HG02571 (cell line): ENCODE data around the gene VDAC1.
"Not testable (repeated sequence)": the region's sequence is repeated elsewhere in the genome, so short reads cannot be mapped to it uniquely, and the experiment has no call there.

ENCODE experiments used
- ATAC-seq: cut with Tn5 transposase; IDR thresholded peaks from one replicate; pipeline ENCODE4 v1.9.1; 2021; ENCODE audit warnings: mild to moderate bottlenecking, moderate library complexity; ENCODE audit not compliant: unreplicated experiment

The VDAC1 gene

GRCh38 chr5:134004626-134005416, at the start of gene VDAC1:
Gene VDAC1, minus strand, starts transcription at chr5:134004975. Its CDS starts 11,963 bp downstream, at chr5:133993012.
- peak; percentile 68 for ATAC-seq

GRCh38 chr5:134053840-134054338, 49.1 kb upstream of the VDAC1 start:
- no peak for ATAC-seq

- ATAC-seq, result no peak
These were observed 48.6 kb upstream of the VDAC1 start for GRCh38 chr5:134053314-134053839.

- ATAC-seq, result no peak
These were observed 46.5 kb upstream of the VDAC1 start for GRCh38 chr5:134051305-134051704.

GRCh38 chr5:134048864-134049263, 44.1 kb upstream of the VDAC1 start:
- no peak for ATAC-seq

- no peak for ATAC-seq
These were observed 42.9 kb upstream of the VDAC1 start for GRCh38 chr5:134047687-134048056.

- ATAC-seq, result no peak
These were observed 42.3 kb upstream of the VDAC1 start for GRCh38 chr5:134046801-134047686.

GRCh38 chr5:134046330-134046729, 41.6 kb upstream of the VDAC1 start:
- ATAC-seq, result no peak

GRCh38 chr5:134043793-134044792, 39.3 kb upstream of the VDAC1 start:
- no peak for ATAC-seq

GRCh38 chr5:134041570-134042411, 37.0 kb upstream of the VDAC1 start:
- ATAC-seq, result peak; percentile 67

GRCh38 chr5:134038138-134038537, 33.4 kb upstream of the VDAC1 start:
- ATAC-seq, result no peak

GRCh38 chr5:134037160-134037559, 32.4 kb upstream of the VDAC1 start:
- no peak for ATAC-seq

- no peak for ATAC-seq
These were observed 29.6 kb upstream of the VDAC1 start for GRCh38 chr5:134034326-134034725.

GRCh38 chr5:134030303-134030964, 25.7 kb upstream of the VDAC1 start:
- not testable (repeated sequence) for ATAC-seq

GRCh38 chr5:134029156-134029555, 24.4 kb upstream of the VDAC1 start:
- no peak for ATAC-seq

GRCh38 chr5:134028496-134028895, 23.7 kb upstream of the VDAC1 start:
- no peak for ATAC-seq

GRCh38 chr5:134027288-134027615, 22.5 kb upstream of the VDAC1 start:
- ATAC-seq, result no peak

GRCh38 chr5:134026521-134027287, 21.9 kb upstream of the VDAC1 start:
- no peak for ATAC-seq
